CD4-positive, alpha-beta memory T cell (primary cell): ENCODE measurements around the gene UBASH3B. TPM values are rescaled to one million over a fixed set of nuclear protein-coding genes. Genes with fewer than 3 reads are reported as not detected.

Experiments
- CTCF ChIA-PET: fragments of 350-600 bp; sonication (Branson Sonifier 250); formaldehyde crosslinking; loops from one replicate; lab custom pipeline; 2021; ENCODE audit warnings: inconsistent platforms; ENCODE audit not compliant: partially characterized antibody; lab: Charles Lee
- POLR2A ChIA-PET: fragments of 350-600 bp; sonication (Branson Sonifier 250); formaldehyde crosslinking; loops from one replicate; lab custom pipeline; 2021; ENCODE audit not compliant: partially characterized antibody; lab: Charles Lee
- DNase-seq, 5 donors: peaks; one replicate each; pipeline versions ENCODE4 v3.0.0 to v3.0.0-alpha.2; 2020 to 2022; ENCODE audit warnings: mixed read lengths in 1 of 5
- H3K27ac ChIP-seq: one replicate; pipeline ENCODE4 v1.7.0; 2013; ENCODE audit warnings: low read depth, low read length
- H3K27me3 ChIP-seq: 2 replicates; pipeline ENCODE4 v1.7.0; 2013; ENCODE audit warnings: mild to moderate bottlenecking, low read length, moderate library complexity; ENCODE audit not compliant: insufficient read depth
- H3K36me3 ChIP-seq: 2 replicates; pipeline ENCODE4 v1.7.0; 2013; ENCODE audit warnings: mild to moderate bottlenecking, low read length, moderate library complexity; ENCODE audit not compliant: insufficient read depth
- H3K4me1 ChIP-seq: 2 replicates; pipeline ENCODE4 v1.7.0; 2013; ENCODE audit warnings: mild to moderate bottlenecking, low read length, moderate library complexity; ENCODE audit not compliant: insufficient read depth
- H3K4me3 ChIP-seq, 2 donors: one replicate each; pipeline ENCODE4 v1.7.0; 2013; ENCODE audit warnings: low read length in 2 of 2, mild to moderate bottlenecking in 1 of 2
- H3K9me3 ChIP-seq, 2 donors: one replicate each; pipeline ENCODE4 v1.7.0; 2013; ENCODE audit warnings: low read length in 2 of 2, control low read depth in 1 of 2; ENCODE audit not compliant: control insufficient read depth in 1 of 2
- H3K27ac Mint-ChIP-seq, 7 donors: one replicate each; pipeline ENCODE4 v1.8.0; 2020 to 2021; ENCODE audit warnings: mixed read lengths in 7 of 7, mild to moderate bottlenecking in 6 of 7, inconsistent platforms in 3 of 7, moderate library complexity in 3 of 7
- H3K27me3 Mint-ChIP-seq, 2 donors: one replicate each; pipeline ENCODE4 v1.8.0; 2020 to 2021; ENCODE audit warnings: mixed read lengths in 2 of 2
- H3K36me3 Mint-ChIP-seq, 2 donors: one replicate each; pipeline ENCODE4 v1.8.0; 2020 to 2021; ENCODE audit warnings: mixed read lengths in 2 of 2, inconsistent platforms in 1 of 2, mild to moderate bottlenecking in 1 of 2
- H3K4me1 Mint-ChIP-seq, 4 donors: one replicate each; pipeline ENCODE4 v1.8.0; 2020 to 2021; ENCODE audit warnings: mixed read lengths in 4 of 4, mild to moderate bottlenecking in 1 of 4
- H3K4me3 Mint-ChIP-seq, 8 donors: one replicate each; pipeline ENCODE4 v1.8.0; 2020 to 2021; ENCODE audit warnings: mixed read lengths in 8 of 8, mild to moderate bottlenecking in 7 of 8, moderate library complexity in 6 of 8, inconsistent platforms in 3 of 8
- H3K9me3 Mint-ChIP-seq, 8 donors: one replicate each; pipeline ENCODE4 v1.8.0; 2020 to 2021; ENCODE audit warnings: mixed read lengths in 8 of 8, mild to moderate bottlenecking in 5 of 8, inconsistent platforms in 3 of 8, moderate library complexity in 1 of 8
- intact Hi-C: fragments of 100-400 bp; cut with micrococcal nuclease; formaldehyde crosslinking; loops from one replicate; pipeline ENCODE4 v1.15.1; 2023
- polyA plus RNA-seq, 2 donors: library from polyadenylated mRNA; unstranded; fragments of 300-500 nt; fragmentation: Illumina TruSeq; gene quantifications; one replicate each; pipeline ENCODE4 v1.2.3, GENCODE V29; 2021
- total RNA-seq, 2 experiments: library from RNA; stranded (reverse); gene quantifications; one replicate each; pipeline ENCODE4 v1.2.3, GENCODE V29; 2021

UBASH3B gene
- total and polyA plus RNA-seq, 4 experiments from 2014 or later: 6.7 to 30.9 (median 20.2) TPM

GRCh38 chr11:122653916-122654585 is 1.5 kb upstream of the UBASH3B start:
- Mint-ChIP-seq H3K27ac (no peak overlapping the region), H3K36me3 (peaks cover 0 to 8% of the 10 kb centered on the region in 2 donors), H3K4me1 (peaks cover 15 to 37% (median 28%) of the 10 kb centered on the region in 4 donors), H3K9me3 (no peaks in the 10 kb centered on the region), H3K27me3 (no peaks in the 10 kb centered on the region), H3K4me3 (peak overlapping the region in 2 of 8 donors; percentile 47 to 98)
- Histone ChIP-seq H3K4me3 (no peak overlapping the region), H3K9me3 (no peaks in the 10 kb centered on the region), H3K27me3 (no peaks in the 10 kb centered on the region), H3K27ac (no peak overlapping the region), H3K4me1 (peaks cover 29% of the 10 kb centered on the region), H3K36me3 (no peaks in the 10 kb centered on the region)
- ChIA-PET POLR2A (interaction anchor here (4.4 kb wide), 1 partner anchor 102 kb away, joined by 60 read pairs; no protein-coding TSS in a partner anchor), CTCF (interaction anchor here (1.7 to 20.7 kb wide), 4 partner anchors 43 to 127 kb away, joined by 4 to 440 read pairs (median 44); no protein-coding TSS in a partner anchor)
- DNase-seq: no peak
- intact Hi-C loops: no loop called here

- Histone ChIP-seq H3K27me3 (no peaks in the 10 kb centered on the region), H3K4me1 (peaks cover 44% of the 10 kb centered on the region), H3K9me3 (no peaks in the 10 kb centered on the region), H3K27ac (peak overlapping the region; percentile 66), H3K4me3 (peak overlapping the region; percentile 55 to 86), H3K36me3 (no peaks in the 10 kb centered on the region)
- peak in 2 of 5 donors; percentile 49 to 65 for DNase-seq
- ChIA-PET POLR2A (interaction anchor here (0.9 to 6.0 kb wide), 18 partner anchors 12 to 406 kb away, joined by 3 to 121 read pairs (median 8); partner anchors contain the start of gene HSPA8), CTCF (interaction anchor here (0.5 to 20.7 kb wide), 28 partner anchors 9 to 1031 kb away, joined by 3 to 440 read pairs (median 4); no protein-coding TSS in a partner anchor)
- Mint-ChIP-seq H3K4me1 (peaks cover 23 to 58% (median 45%) of the 10 kb centered on the region in 4 donors), H3K36me3 (peaks cover 0 to 10% of the 10 kb centered on the region in 2 donors), H3K27me3 (no peaks in the 10 kb centered on the region), H3K9me3 (no peaks in the 10 kb centered on the region), H3K27ac (peak overlapping the region; percentile 88 to 98 (median 95)), H3K4me3 (peak overlapping the region; percentile 97 to 98 (median 98))
- intact Hi-C loops: loop anchor here (1.0 to 2.0 kb wide), 2 partner anchors 12 to 71 kb away; no protein-coding TSS in a partner anchor
These were observed 630 bp downstream of the UBASH3B start for GRCh38 chr11:122656073-122656630.

GRCh38 chr11:122656631-122657101 is 1.1 kb downstream of the UBASH3B start:
- peak overlapping the region; percentile 97 to 98 (median 98) for H3K4me3 Mint-ChIP-seq
- Histone ChIP-seq H3K36me3 (no peaks in the 10 kb centered on the region), H3K27me3 (no peaks in the 10 kb centered on the region), H3K27ac (peak overlapping the region; percentile 66), H3K9me3 (no peaks in the 10 kb centered on the region), H3K4me3 (peak overlapping the region; percentile 12 to 86), H3K4me1 (peaks cover 48% of the 10 kb centered on the region)
- peak; percentile 29 to 52 (median 33) for DNase-seq
- ChIA-PET POLR2A (interaction anchor here (0.9 to 6.0 kb wide), 15 partner anchors 12 to 406 kb away, joined by 3 to 121 read pairs (median 14); partner anchors contain the start of gene HSPA8), CTCF (interaction anchor here (1.0 to 20.7 kb wide), 20 partner anchors 8 to 195 kb away, joined by 3 to 440 read pairs (median 6); no protein-coding TSS in a partner anchor)
- no peaks in the 10 kb centered on the region for H3K27me3 Mint-ChIP-seq
- H3K9me3 Mint-ChIP-seq: no peaks in the 10 kb centered on the region
- H3K27ac Mint-ChIP-seq: peak overlapping the region; percentile 82 to 98 (median 95)
- intact Hi-C loops: loop anchor here (1.0 to 2.0 kb wide), 2 partner anchors 12 to 70 kb away; no protein-coding TSS in a partner anchor
- H3K4me1 Mint-ChIP-seq: peaks cover 23 to 63% (median 46%) of the 10 kb centered on the region in 4 donors
- H3K36me3 Mint-ChIP-seq: peaks cover 0 to 10% of the 10 kb centered on the region in 2 donors

- Histone ChIP-seq H3K36me3 (no peaks in the 10 kb centered on the region), H3K9me3 (no peaks in the 10 kb centered on the region), H3K27ac (no peak overlapping the region), H3K4me3 (no peak overlapping the region), H3K4me1 (peaks cover 61% of the 10 kb centered on the region), H3K27me3 (no peaks in the 10 kb centered on the region)
- Mint-ChIP-seq H3K27ac (peak overlapping the region in 6 of 7 donors; percentile 6 to 73 (median 34)), H3K36me3 (peaks cover 4 to 14% of the 10 kb centered on the region in 2 donors), H3K4me3 (peak overlapping the region in 2 of 8 donors; percentile 6 to 27), H3K9me3 (no peaks in the 10 kb centered on the region), H3K27me3 (no peaks in the 10 kb centered on the region), H3K4me1 (peaks cover 37 to 78% (median 63%) of the 10 kb centered on the region in 4 donors)
- DNase-seq: no peak
- POLR2A ChIA-PET: interaction anchor here (1.0 to 6.0 kb wide), 7 partner anchors 9 to 95 kb away, joined by 3 to 120 read pairs (median 6); no protein-coding TSS in a partner anchor
- intact Hi-C loops: no loop called here
- CTCF ChIA-PET: interaction anchor here (1.1 to 20.7 kb wide), 10 partner anchors 9 to 122 kb away, joined by 3 to 440 read pairs (median 4); no protein-coding TSS in a partner anchor
These were observed 4.4 kb downstream of the UBASH3B start for GRCh38 chr11:122659676-122660554.

- no peak overlapping the region for H3K4me3 ChIP-seq
- H3K9me3 Mint-ChIP-seq: no peaks in the 10 kb centered on the region
- peak overlapping the region in 3 of 7 donors; percentile 57 to 68 (median 61) for H3K27ac Mint-ChIP-seq
- H3K27ac ChIP-seq: no peak overlapping the region
- peaks cover 63% of the 10 kb centered on the region for H3K4me1 ChIP-seq
- peaks cover 7 to 10% of the 10 kb centered on the region in 2 donors for H3K36me3 Mint-ChIP-seq
- no peaks in the 10 kb centered on the region for H3K36me3 ChIP-seq
- no peak for DNase-seq
- ChIA-PET CTCF (interaction anchor here (1.2 to 20.7 kb wide), 6 partner anchors 10 to 119 kb away, joined by 3 to 440 read pairs (median 6); no protein-coding TSS in a partner anchor), POLR2A (interaction anchor here (0.8 to 2.1 kb wide), 4 partner anchors 8 to 93 kb away, joined by 3 to 7 read pairs (median 3); no protein-coding TSS in a partner anchor)
- H3K9me3 ChIP-seq: no peaks in the 10 kb centered on the region
- H3K27me3 ChIP-seq: no peaks in the 10 kb centered on the region
- no peaks in the 10 kb centered on the region for H3K27me3 Mint-ChIP-seq
- H3K4me1 Mint-ChIP-seq: peaks cover 36 to 80% (median 59%) of the 10 kb centered on the region in 4 donors
- H3K4me3 Mint-ChIP-seq: peak overlapping the region in 1 of 8 donors; percentile 18
- intact Hi-C loops: no loop called here
These were observed 5.8 kb downstream of the UBASH3B start for GRCh38 chr11:122661182-122661945.
